ENCODE results near the gene PDZD8.

Gene PDZD8

DNA sequence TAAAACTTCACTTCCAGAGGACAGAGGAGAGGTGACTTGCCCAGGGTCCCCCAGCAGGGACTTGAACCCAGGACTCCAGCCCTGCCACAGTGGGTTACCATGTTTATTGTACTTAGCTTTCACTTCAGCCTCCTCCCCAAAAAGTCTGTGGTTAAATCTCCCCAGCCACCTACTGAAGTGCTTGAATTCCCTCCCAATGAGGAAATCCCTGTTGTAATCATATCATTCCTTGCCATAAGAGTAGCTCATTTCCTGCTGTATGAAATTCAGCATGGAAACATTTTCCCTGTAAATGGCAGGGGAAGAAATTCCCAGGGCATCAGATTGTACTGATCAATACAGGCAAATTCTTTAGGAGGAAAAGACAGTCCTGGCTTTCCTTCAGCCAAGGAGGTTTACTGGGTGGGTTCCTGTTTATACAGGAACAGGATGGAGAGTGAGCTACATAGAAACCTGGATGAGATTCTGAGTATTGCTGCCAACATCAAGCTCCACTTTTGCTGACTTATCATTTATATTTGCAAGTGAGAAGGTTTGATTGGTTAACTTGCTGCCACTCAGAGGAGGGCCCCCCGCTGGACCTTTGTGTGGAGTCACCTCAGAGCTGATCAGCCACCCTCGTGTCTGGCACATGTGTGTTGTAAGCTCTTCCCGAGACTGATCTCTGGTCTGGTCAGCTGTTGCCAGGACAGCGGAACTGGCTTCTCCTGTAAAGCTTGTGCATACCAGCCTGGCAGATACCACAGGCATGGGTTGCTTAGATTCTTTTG is 16.4 kb upstream of the PDZD8 start:
- H3F3A ChIP-seq (ENCODE audit: control insufficient read depth, insufficient read depth) = no peaks in the 10 kb centered on the region
- H4K20me1 ChIP-seq (ENCODE audit: control insufficient read depth, insufficient read depth, low read depth, low read length) = no peaks in the 10 kb centered on the region
- TF ChIP-seq EZH2phosphoT487 (IDR thresholded peaks at IDR 0.05; ENCODE audit: borderline replicate concordance, low read length) = no peak
- TF ChIP-seq, protein P1, sequence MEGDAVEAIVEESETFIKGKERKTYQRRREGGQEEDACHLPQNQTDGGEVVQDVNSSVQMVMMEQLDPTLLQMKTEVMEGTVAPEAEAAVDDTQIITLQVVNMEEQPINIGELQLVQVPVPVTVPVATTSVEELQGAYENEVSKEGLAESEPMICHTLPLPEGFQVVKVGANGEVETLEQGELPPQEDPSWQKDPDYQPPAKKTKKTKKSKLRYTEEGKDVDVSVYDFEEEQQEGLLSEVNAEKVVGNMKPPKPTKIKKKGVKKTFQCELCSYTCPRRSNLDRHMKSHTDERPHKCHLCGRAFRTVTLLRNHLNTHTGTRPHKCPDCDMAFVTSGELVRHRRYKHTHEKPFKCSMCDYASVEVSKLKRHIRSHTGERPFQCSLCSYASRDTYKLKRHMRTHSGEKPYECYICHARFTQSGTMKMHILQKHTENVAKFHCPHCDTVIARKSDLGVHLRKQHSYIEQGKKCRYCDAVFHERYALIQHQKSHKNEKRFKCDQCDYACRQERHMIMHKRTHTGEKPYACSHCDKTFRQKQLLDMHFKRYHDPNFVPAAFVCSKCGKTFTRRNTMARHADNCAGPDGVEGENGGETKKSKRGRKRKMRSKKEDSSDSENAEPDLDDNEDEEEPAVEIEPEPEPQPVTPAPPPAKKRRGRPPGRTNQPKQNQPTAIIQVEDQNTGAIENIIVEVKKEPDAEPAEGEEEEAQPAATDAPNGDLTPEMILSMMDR (IDR thresholded peaks at IDR 0.05; ENCODE audit: low read depth, low read length, poor library complexity, severe bottlenecking) = no peak
- H3K79me2 ChIP-seq (ENCODE audit: control insufficient read depth, low read length) = no peaks in the 10 kb centered on the region
- no peaks in the 10 kb centered on the region for H3K9me3 ChIP-seq (ENCODE audit: control insufficient read depth, insufficient read depth, low read length)
- no peaks in the 10 kb centered on the region for H3K4me1 ChIP-seq (ENCODE audit: control insufficient read depth, low read length)
- no peak overlapping the region for H3K4me3 ChIP-seq (ENCODE audit: low read length)
- no peak overlapping the region for H3K27ac ChIP-seq (ENCODE audit: low read depth, low read length)
- H3K9me2 ChIP-seq (replicated peaks; ENCODE audit: control insufficient read depth, low read length) = no peaks in the 10 kb centered on the region
- peaks cover 23% of the 10 kb centered on the region for H3K27me3 ChIP-seq (ENCODE audit: control insufficient read depth, low read length)
- H3K4me2 ChIP-seq (ENCODE audit: low read length) = no peak overlapping the region
- no peaks in the 10 kb centered on the region for H3K36me3 ChIP-seq (ENCODE audit: control insufficient read depth, low read length)

DNA sequence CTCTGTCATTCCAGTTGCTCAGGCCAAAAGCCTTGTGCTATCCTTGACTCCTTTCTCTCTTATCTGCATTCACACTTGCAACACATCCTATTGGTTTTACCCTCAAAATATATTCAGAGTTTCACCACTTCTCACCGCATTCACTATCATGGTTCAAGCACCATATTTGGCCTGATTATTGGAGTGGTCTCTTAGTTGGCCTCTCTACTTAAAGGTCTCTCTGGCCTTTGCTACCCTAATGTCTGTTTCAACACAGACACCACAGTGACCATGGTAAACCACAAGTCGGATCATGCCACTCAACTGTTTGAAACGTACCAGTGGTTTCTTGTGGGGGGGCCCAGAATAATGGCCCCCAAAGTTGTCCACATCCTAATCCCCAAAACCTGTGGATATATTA is 15.2 kb upstream of the PDZD8 start:
- no peak overlapping the region for H3K4me2 ChIP-seq (ENCODE audit: low read length)
- H3K9me3 ChIP-seq (ENCODE audit: control insufficient read depth, insufficient read depth, low read length) = no peaks in the 10 kb centered on the region
- no peak overlapping the region for H3K27ac ChIP-seq (ENCODE audit: low read depth, low read length)
- H3K27me3 ChIP-seq (ENCODE audit: control insufficient read depth, low read length) = peaks cover 30% of the 10 kb centered on the region
- no peak for TF ChIP-seq EZH2phosphoT487 (IDR thresholded peaks at IDR 0.05; ENCODE audit: borderline replicate concordance, low read length)
- no peaks in the 10 kb centered on the region for H3K4me1 ChIP-seq (ENCODE audit: control insufficient read depth, low read length)
- H3K79me2 ChIP-seq (ENCODE audit: control insufficient read depth, low read length) = no peaks in the 10 kb centered on the region
- H3K36me3 ChIP-seq (ENCODE audit: control insufficient read depth, low read length) = no peaks in the 10 kb centered on the region
- no peaks in the 10 kb centered on the region for H3F3A ChIP-seq (ENCODE audit: control insufficient read depth, insufficient read depth)
- no peak overlapping the region for H3K4me3 ChIP-seq (ENCODE audit: low read length)
- no peaks in the 10 kb centered on the region for H3K9me2 ChIP-seq (replicated peaks; ENCODE audit: control insufficient read depth, low read length)
- H4K20me1 ChIP-seq (ENCODE audit: control insufficient read depth, insufficient read depth, low read depth, low read length) = no peaks in the 10 kb centered on the region

DNA sequence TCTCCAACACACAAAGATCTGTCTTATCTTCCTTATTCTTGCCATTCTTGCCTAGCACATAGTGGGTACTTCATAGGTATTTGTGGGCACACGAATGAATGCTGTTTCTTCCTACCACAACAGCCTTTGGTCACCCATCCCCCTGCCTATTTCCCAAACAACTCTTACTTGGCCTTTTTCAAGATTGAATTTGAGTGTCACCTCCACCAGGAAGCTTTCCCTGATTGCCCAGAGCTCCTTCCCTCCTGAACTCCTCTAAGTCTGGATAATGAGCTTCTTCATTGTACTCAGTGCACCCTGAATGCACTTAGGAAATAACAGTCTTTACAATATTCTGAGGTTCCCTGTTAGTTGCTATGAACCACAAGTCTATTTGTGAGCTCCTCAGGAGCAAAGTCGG is 11.6 kb upstream of the PDZD8 start:
- Histone ChIP-seq H3K79me2 (ENCODE audit: control insufficient read depth, low read length) (no peaks in the 10 kb centered on the region), H3K27me3 (ENCODE audit: control insufficient read depth, low read length) (peaks cover 34% of the 10 kb centered on the region), H4K20me1 (ENCODE audit: control insufficient read depth, insufficient read depth, low read depth, low read length) (no peaks in the 10 kb centered on the region), H3K4me1 (ENCODE audit: control insufficient read depth, low read length) (no peaks in the 10 kb centered on the region), H3K9me3 (ENCODE audit: control insufficient read depth, insufficient read depth, low read length) (no peaks in the 10 kb centered on the region), H3K27ac (ENCODE audit: low read depth, low read length) (no peak overlapping the region), H3K9me2 (replicated peaks; ENCODE audit: control insufficient read depth, low read length) (no peaks in the 10 kb centered on the region), H3K4me2 (ENCODE audit: low read length) (no peak overlapping the region), H3K36me3 (ENCODE audit: control insufficient read depth, low read length) (no peaks in the 10 kb centered on the region), H3F3A (ENCODE audit: control insufficient read depth, insufficient read depth) (no peaks in the 10 kb centered on the region), H3K4me3 (ENCODE audit: low read length) (no peak overlapping the region)
- no peak for TF ChIP-seq EZH2phosphoT487 (IDR thresholded peaks at IDR 0.05; ENCODE audit: borderline replicate concordance, low read length)
- TF ChIP-seq, protein P1 (IDR thresholded peaks at IDR 0.05; ENCODE audit: low read depth, low read length, poor library complexity, severe bottlenecking) = no peak

DNA sequence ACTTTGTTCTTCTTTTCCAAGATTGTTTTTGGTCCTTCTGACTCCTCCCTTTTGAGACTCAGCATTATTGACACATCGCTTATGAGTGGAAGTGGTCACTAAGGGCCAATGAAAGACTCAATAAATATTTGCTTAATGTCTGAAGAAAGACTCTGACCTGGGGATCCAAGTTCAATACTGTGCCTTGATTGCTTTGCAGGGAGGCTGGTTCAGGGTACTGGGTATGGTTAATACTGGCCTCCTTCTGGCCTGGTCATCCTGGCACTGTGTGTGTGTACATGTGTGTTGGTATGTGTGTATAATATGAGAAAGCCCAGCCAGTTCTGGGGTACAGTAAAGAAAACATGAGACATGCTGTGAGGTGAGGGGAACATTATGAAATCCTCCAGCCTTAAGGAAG is 7.6 kb upstream of the PDZD8 start:
- Histone ChIP-seq H3K4me1 (ENCODE audit: control insufficient read depth, low read length) (no peaks in the 10 kb centered on the region), H3F3A (ENCODE audit: control insufficient read depth, insufficient read depth) (no peaks in the 10 kb centered on the region), H3K36me3 (ENCODE audit: control insufficient read depth, low read length) (no peaks in the 10 kb centered on the region), H3K4me2 (ENCODE audit: low read length) (no peak overlapping the region), H3K79me2 (ENCODE audit: control insufficient read depth, low read length) (no peaks in the 10 kb centered on the region), H3K4me3 (ENCODE audit: low read length) (no peak overlapping the region), H3K9me2 (replicated peaks; ENCODE audit: control insufficient read depth, low read length) (no peaks in the 10 kb centered on the region), H4K20me1 (ENCODE audit: control insufficient read depth, insufficient read depth, low read depth, low read length) (no peaks in the 10 kb centered on the region), H3K27me3 (ENCODE audit: control insufficient read depth, low read length) (peaks cover 46% of the 10 kb centered on the region), H3K27ac (ENCODE audit: low read depth, low read length) (no peak overlapping the region), H3K9me3 (ENCODE audit: control insufficient read depth, insufficient read depth, low read length) (no peaks in the 10 kb centered on the region)
- TF ChIP-seq, protein P1 (IDR thresholded peaks at IDR 0.05; ENCODE audit: low read depth, low read length, poor library complexity, severe bottlenecking) = no peak
- TF ChIP-seq EZH2phosphoT487 (IDR thresholded peaks at IDR 0.05; ENCODE audit: borderline replicate concordance, low read length) = no peak

Data from DOHH2 (cell line).